HepG2 (cell line): ENCODE measurements around the gene AKAP12. TPM values are rescaled to one million over a fixed set of nuclear protein-coding genes. Genes with fewer than 3 reads are reported as not detected.

ENCODE experiments used
- ASH2L ChIP-seq: fragments of 300-600, 200-600 bp; sonication (generic); IDR thresholded peaks from 2 replicates; pipeline ENCODE4 v1.7.0; 2017; ENCODE audit warnings: low read depth, mild to moderate bottlenecking, moderate library complexity, mixed read lengths, low read length; ENCODE audit not compliant: insufficient read length
- FOXP4 ChIP-seq: sonication (generic); formaldehyde crosslinking; IDR thresholded peaks from 2 replicates; pipeline ENCODE4 v1.4.0; 2020; ENCODE audit warnings: missing genetic modification reagents
- HMG20A ChIP-seq: IDR thresholded peaks from 2 replicates; pipeline ENCODE4 v1.6.1; 2016; ENCODE audit warnings: borderline replicate concordance
- MYC ChIP-seq: sonication (generic); formaldehyde crosslinking; IDR thresholded peaks from 2 replicates; pipeline ENCODE4 v1.9.0; 2021; ENCODE audit warnings: missing genetic modification reagents, borderline replicate concordance
- NFKBIZ ChIP-seq: IDR thresholded peaks from 2 replicates; pipeline ENCODE4 v1.6.1; 2018; ENCODE audit warnings: missing genetic modification reagents, missing compliant biosample characterization
- NR2F1 ChIP-seq, 2 experiments: fragments of 450-650 bp in 1 of 2; formaldehyde crosslinking in 1 of 2; IDR thresholded peaks; 2 replicates each; pipeline versions ENCODE4 v1.5.0 to v1.6.1; 2016 to 2020; ENCODE audit warnings: mild to moderate bottlenecking in 1 of 2, missing compliant biosample characterization in 1 of 2, missing genetic modification reagents in 1 of 2, moderate library complexity in 1 of 2
- NR2F2 ChIP-seq: IDR thresholded peaks from 2 replicates; pipeline ENCODE4 v1.6.1; 2012; ENCODE audit warnings: low read depth, inconsistent platforms, borderline replicate concordance
- NRL ChIP-seq: sonication (generic); formaldehyde crosslinking; IDR thresholded peaks from 2 replicates; pipeline ENCODE4 v1.5.0; 2020; ENCODE audit warnings: missing genetic modification reagents, mild to moderate bottlenecking, moderate library complexity, borderline replicate concordance
- RAD51 ChIP-seq: fragments of 450-650 bp; IDR thresholded peaks from 2 replicates; pipeline ENCODE4 v1.6.1; 2016; ENCODE audit warnings: borderline replicate concordance
- RBM22 ChIP-seq: fragments of 200-400 bp; formaldehyde crosslinking; optimal IDR thresholded peaks from 2 replicates; pipeline ENCODE3; 2017; ENCODE audit warnings: mild to moderate bottlenecking, low read length, moderate library complexity
- SAP130 ChIP-seq: IDR thresholded peaks from 2 replicates; pipeline ENCODE4 v1.6.1; 2016; ENCODE audit warnings: low read depth
- ZBTB26 ChIP-seq: IDR thresholded peaks from 2 replicates; pipeline ENCODE4 v1.6.1; 2016; ENCODE audit warnings: missing compliant biosample characterization, missing genetic modification reagents, borderline replicate concordance
- ZBTB4 ChIP-seq: sonication (generic); formaldehyde crosslinking; IDR thresholded peaks from 2 replicates; pipeline ENCODE4 v1.4.0; 2020; ENCODE audit warnings: missing genetic modification reagents, mild to moderate bottlenecking, borderline replicate concordance
- ZNF224 ChIP-seq: sonication (generic); formaldehyde crosslinking; IDR thresholded peaks from 2 replicates; pipeline ENCODE4 v1.5.0; 2020; ENCODE audit warnings: mild to moderate bottlenecking, missing genetic modification reagents
- ZNF33B ChIP-seq: sonication (generic); formaldehyde crosslinking; IDR thresholded peaks from 2 replicates; pipeline ENCODE4 v1.5.1; 2020; ENCODE audit warnings: mild to moderate bottlenecking, missing genetic modification reagents
- ZNF644 ChIP-seq: IDR thresholded peaks from 2 replicates; pipeline ENCODE4 v1.6.1; 2016; ENCODE audit warnings: low read depth
- polyA plus RNA-seq, 8 experiments: library from polyadenylated mRNA; depleted of rRNA in 3 of 8; stranded (reverse) in 7 of 8; unstranded in 1 of 8; fragments of >200 nt; fragmentation: Illumina TruSeq in 4 of 8; extraction: Trizol in 4 of 8; gene quantifications; 2 replicates each; pipeline versions ENCODE4 v1.2.1 to v1.2.3, GENCODE V29; 2011 to 2016; ENCODE audit warnings: low read depth in 4 of 8, missing spikeins in 1 of 8, mixed read lengths in 1 of 8; ENCODE audit not compliant: insufficient read depth in 1 of 8
- total RNA-seq, 5 experiments: library from RNA; depleted of rRNA; stranded (reverse); fragments of >200 nt; fragmentation: Illumina TruSeq; extraction: Trizol; gene quantifications; 2 replicates each; pipeline ENCODE4 v1.2.3, GENCODE V29; 2016; ENCODE audit warnings: low read depth in 1 of 5
- TF ChIP-seq, protein P1 (sequence below): sonication (generic); formaldehyde crosslinking; IDR thresholded peaks from 2 replicates; pipeline ENCODE4 v1.8.0; 2022; ENCODE audit warnings: mild to moderate bottlenecking, missing genetic modification reagents, moderate library complexity
- TF ChIP-seq, protein P2 (sequence below): IDR thresholded peaks from 2 replicates; pipeline ENCODE4 v1.6.1; 2016; ENCODE audit warnings: low read depth, borderline replicate concordance
- TF ChIP-seq, protein P3 (sequence below): sonication (generic); formaldehyde crosslinking; IDR thresholded peaks from 2 replicates; pipeline ENCODE4 v1.8.0; 2022; ENCODE audit warnings: low read depth, missing genetic modification reagents

The AKAP12 gene
- total and polyA plus RNA-seq, 2 of the 13 experiments (the other 11 are each of a cell fraction or from before 2014, with no cell fraction given) = 10.6 to 19.0 TPM

- TF ChIP-seq ZNF224 (CRISPR knock-in tag) (0 out of 2 replicates have a peak, but pooled peaks have one; percentile 46), ZBTB4 (CRISPR knock-in tag) (no peak), MYC (CRISPR knock-in tag) (peak; percentile 55; the same call in 1 of the 2 replicates), RBM22 (no peak), HMG20A (peak; percentile 64; the same call in 1 of the 2 replicates), NR2F2 (peak; percentile 68; the same call in 1 of the 2 replicates), NR2F1 (CRISPR knock-in tag; IDR thresholded peaks at IDR 0.05) (peak; percentile 67 to 68), RAD51 (no peak), ZNF33B (CRISPR knock-in tag) (no peak), NFKBIZ (CRISPR knock-in tag) (peak; percentile 77; the same call in 1 of the 2 replicates), ZBTB26 (CRISPR knock-in tag) (peak; percentile 80), ZNF644 (CRISPR knock-in tag) (peak; percentile 41; the same call in 1 of the 2 replicates), ASH2L (peak; percentile 17), SAP130 (CRISPR knock-in tag) (peak; percentile 70), NRL (CRISPR knock-in tag) (peak; percentile 23; the same call in 1 of the 2 replicates), FOXP4 (peak; percentile 86)
- TF ChIP-seq, protein P1, sequence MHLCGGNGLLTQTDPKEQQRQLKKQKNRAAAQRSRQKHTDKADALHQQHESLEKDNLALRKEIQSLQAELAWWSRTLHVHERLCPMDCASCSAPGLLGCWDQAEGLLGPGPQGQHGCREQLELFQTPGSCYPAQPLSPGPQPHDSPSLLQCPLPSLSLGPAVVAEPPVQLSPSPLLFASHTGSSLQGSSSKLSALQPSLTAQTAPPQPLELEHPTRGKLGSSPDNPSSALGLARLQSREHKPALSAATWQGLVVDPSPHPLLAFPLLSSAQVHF (CRISPR knock-in tag) = no peak
- TF ChIP-seq, protein P2, sequence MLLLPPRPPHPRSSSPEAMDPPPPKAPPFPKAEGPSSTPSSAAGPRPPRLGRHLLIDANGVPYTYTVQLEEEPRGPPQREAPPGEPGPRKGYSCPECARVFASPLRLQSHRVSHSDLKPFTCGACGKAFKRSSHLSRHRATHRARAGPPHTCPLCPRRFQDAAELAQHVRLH (CRISPR knock-in tag) = peak; percentile 55; the same call in 1 of the 2 replicates
- TF ChIP-seq, protein P3, sequence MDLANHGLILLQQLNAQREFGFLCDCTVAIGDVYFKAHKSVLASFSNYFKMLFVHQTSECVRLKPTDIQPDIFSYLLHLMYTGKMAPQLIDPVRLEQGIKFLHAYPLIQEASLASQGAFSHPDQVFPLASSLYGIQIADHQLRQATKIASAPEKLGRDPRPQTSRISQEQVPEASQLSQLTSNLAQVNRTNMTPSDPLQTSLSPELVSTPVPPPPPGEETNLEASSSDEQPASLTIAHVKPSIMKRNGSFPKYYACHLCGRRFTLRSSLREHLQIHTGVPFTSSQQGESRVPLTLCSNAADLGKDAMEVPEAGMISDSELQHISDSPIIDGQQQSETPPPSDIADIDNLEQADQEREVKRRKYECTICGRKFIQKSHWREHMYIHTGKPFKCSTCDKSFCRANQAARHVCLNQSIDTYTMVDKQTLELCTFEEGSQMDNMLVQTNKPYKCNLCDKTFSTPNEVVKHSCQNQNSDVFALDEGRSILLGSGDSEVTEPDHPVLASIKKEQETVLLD = no peak
Observed at GRCh38 chr6:151310852-151311767, 71.3 kb downstream of the AKAP12 start (continued).
